K562 (cell line): ENCODE results near the gene GIT2. TPM values are rescaled to one million over a fixed set of nuclear protein-coding genes. Genes with fewer than 3 reads are reported as not detected.

Source experiments
- CBX3 ChIP-seq, 2 experiments: IDR thresholded peaks; 1 replicate in 1 of 2; 2 replicates in 1 of 2; pipeline ENCODE4 v1.6.1; 2012; ENCODE audit warnings: inconsistent platforms in 2 of 2, low read length in 2 of 2, borderline replicate concordance in 1 of 2, control low read depth in 1 of 2
- CREM ChIP-seq: IDR thresholded peaks from 2 replicates; pipeline ENCODE4 v1.6.1; 2014; ENCODE audit warnings: antibody characterized with exemption, low read depth
- E2F8 ChIP-seq: fragments of 450-650 bp; IDR thresholded peaks from 2 replicates; pipeline ENCODE4 v1.7.1; 2018; ENCODE audit warnings: mild to moderate bottlenecking, low read depth; ENCODE audit not compliant: partially characterized antibody
- ILF3 ChIP-seq: fragments of 450-650 bp; IDR thresholded peaks from 2 replicates; pipeline ENCODE4 v1.6.1; 2018; ENCODE audit warnings: antibody characterized with exemption, mild to moderate bottlenecking, moderate library complexity, borderline replicate concordance
- L3MBTL2 ChIP-seq: fragments of 450-650 bp; IDR thresholded peaks from 2 replicates; pipeline ENCODE4 v1.6.1; 2016; ENCODE audit warnings: mild to moderate bottlenecking, moderate library complexity
- MTA1 ChIP-seq: fragments of 450-650 bp; IDR thresholded peaks from 2 replicates; pipeline ENCODE4 v1.6.1; 2017; ENCODE audit warnings: borderline replicate concordance
- NFE2L1 ChIP-seq: fragments of 450-650 bp; IDR thresholded peaks from 2 replicates; pipeline ENCODE4 v1.6.1; 2016; ENCODE audit warnings: missing genetic modification characterization, low read depth, mild to moderate bottlenecking, missing compliant biosample characterization, moderate library complexity, borderline replicate concordance
- PRMT5 ChIP-seq: sonication (generic); formaldehyde crosslinking; IDR thresholded peaks from 2 replicates; pipeline ENCODE4 v1.5.0; 2020; ENCODE audit warnings: missing genetic modification reagents
- PTRF ChIP-seq: fragments of 450-650 bp; IDR thresholded peaks from 2 replicates; pipeline ENCODE4 v1.6.1; 2016; ENCODE audit warnings: mild to moderate bottlenecking, missing genetic modification characterization, missing compliant biosample characterization
- REST ChIP-seq, 2 experiments: fragments of 450-650 bp; formaldehyde crosslinking in 1 of 2; IDR thresholded peaks; 2 replicates each; pipeline versions ENCODE4 v1.4.0 to v1.6.1; 2014 to 2020; ENCODE audit warnings: mild to moderate bottlenecking in 2 of 2, borderline replicate concordance in 1 of 2, low read depth in 1 of 2
- STAT5A ChIP-seq: IDR thresholded peaks from 2 replicates; pipeline ENCODE4 v1.6.1; 2012; ENCODE audit warnings: low read length, inconsistent platforms, borderline replicate concordance
- STAT6 ChIP-seq: sonication (generic); formaldehyde crosslinking; IDR thresholded peaks from 2 replicates; pipeline ENCODE4 v1.8.1; 2023; ENCODE audit warnings: mild to moderate bottlenecking, missing genetic modification reagents
- TRIM24 ChIP-seq, 2 experiments: fragments of 450-650 bp; IDR thresholded peaks; 2 replicates each; pipeline ENCODE4 v1.6.1; 2016
- ZNF184 ChIP-seq: sonication (generic); formaldehyde crosslinking; IDR thresholded peaks from 2 replicates; pipeline ENCODE4 v1.5.0; 2020; ENCODE audit warnings: missing genetic modification reagents
- ZNF224 ChIP-seq: sonication (generic); formaldehyde crosslinking; IDR thresholded peaks from 2 replicates; pipeline ENCODE4 v1.8.0; 2022; ENCODE audit warnings: mild to moderate bottlenecking, missing genetic modification reagents
- ZNF324 ChIP-seq: fragments of 250-450 bp; sonication (Bioruptor Pico); IDR thresholded peaks from 2 replicates; pipeline ENCODE4 v1.4.0; 2020; ENCODE audit warnings: mild to moderate bottlenecking
- polyA plus RNA-seq, 8 experiments: library from polyadenylated mRNA; depleted of rRNA in 4 of 8; stranded (reverse) in 5 of 8; unstranded in 3 of 8; fragments of >200 nt; fragmentation: Nextera tagmentation in 2 of 8; fragmentation: Illumina TruSeq in 1 of 8; extraction: Ambion mirVana in 2 of 8; extraction: Trizol in 1 of 8; gene quantifications; 2 replicates each; pipeline versions ENCODE4 v1.2.1 to v1.2.3, GENCODE V29; 2011 to 2014; ENCODE audit warnings: inconsistent platforms in 1 of 8, missing spikeins in 1 of 8
- total RNA-seq, 7 experiments: library from RNA; depleted of rRNA in 6 of 7; stranded (reverse); fragments of >200 nt in 6 of 7; fragmentation: Illumina TruSeq in 2 of 7; extraction: Trizol in 2 of 7; gene quantifications; 2 replicates each; pipeline versions ENCODE4 v1.2.1 to v1.2.3, GENCODE V29; 2011 to 2021; ENCODE audit warnings: low replicate concordance in 1 of 7

The GIT2 gene
- total and polyA plus RNA-seq, 9 of the 15 experiments (the other 6 are each of a cell fraction or from before 2014, with no cell fraction given) = 4.0 to 30.4 (median 23.5) TPM

- TF ChIP-seq REST (IDR thresholded peaks at IDR 0.05; ENCODE audit: borderline replicate concordance) (peak; percentile 64), REST (CRISPR knock-in tag; IDR thresholded peaks at IDR 0.05; ENCODE audit: low read depth) (no peak), PTRF (tag) (no peak), TRIM24 (IDR thresholded peaks at IDR 0.05) (no peak), E2F8 (no peak), ZNF324 (CRISPR knock-in tag) (no peak), CREM (peak; percentile 54; the same call in 1 of the 2 replicates), STAT6 (CRISPR knock-in tag) (no peak), CBX3 (IDR thresholded peaks at IDR 0.05; ENCODE audit: borderline replicate concordance in 1 of 2, low read length in 2 of 2) (peak in 1 of 2 experiments; percentile 73; a peak in 1 of 3 replicates), L3MBTL2 (peak; percentile 77), ZNF184 (CRISPR knock-in tag) (no peak), STAT5A (no peak), ZNF224 (CRISPR knock-in tag) (0 out of 2 replicates have a peak, but pooled peaks have one; percentile 26), NFE2L1 (tag) (no peak), PRMT5 (CRISPR knock-in tag) (no peak), MTA1 (no peak), ILF3 (no peak)
These were observed 85.2 kb downstream of the GIT2 start (continued) for GRCh38 chr12:109910969-109911348.
